NB4 (cell line): ENCODE measurements around the gene NFS1.
"Not testable (repeated sequence)": the region's sequence is repeated elsewhere in the genome, so short reads cannot be mapped to it uniquely, and the experiment has no call there.

ENCODE experiments used
- DNase-seq: peaks from one replicate; pipeline ENCODE4 v3.0.0; 2010; ENCODE audit warnings: low read depth
- H3K4me3 ChIP-seq: one replicate; pipeline ENCODE4 v1.5.1; 2011; ENCODE audit warnings: mild to moderate bottlenecking, low read depth, low read length, moderate library complexity
- MYC ChIP-seq: IDR thresholded peaks from 2 replicates; pipeline ENCODE4 v1.6.1; 2011; ENCODE audit warnings: low read depth, low read length
- POLR2A ChIP-seq: IDR thresholded peaks from 2 replicates; pipeline ENCODE4 v1.6.1; 2011; ENCODE audit warnings: mild to moderate bottlenecking; ENCODE audit not compliant: insufficient read length; ENCODE audit errors: extremely low read depth
- TF ChIP-seq, protein P1 (sequence below): IDR thresholded peaks from 2 replicates; pipeline ENCODE4 v1.6.1; 2011; ENCODE audit warnings: low read depth, low read length
- TF ChIP-seq, protein P2 (sequence below): IDR thresholded peaks from one replicate; pipeline ENCODE4 v1.5.1; 2012; ENCODE audit warnings: low read depth, low read length

NFS1 gene

DNA sequence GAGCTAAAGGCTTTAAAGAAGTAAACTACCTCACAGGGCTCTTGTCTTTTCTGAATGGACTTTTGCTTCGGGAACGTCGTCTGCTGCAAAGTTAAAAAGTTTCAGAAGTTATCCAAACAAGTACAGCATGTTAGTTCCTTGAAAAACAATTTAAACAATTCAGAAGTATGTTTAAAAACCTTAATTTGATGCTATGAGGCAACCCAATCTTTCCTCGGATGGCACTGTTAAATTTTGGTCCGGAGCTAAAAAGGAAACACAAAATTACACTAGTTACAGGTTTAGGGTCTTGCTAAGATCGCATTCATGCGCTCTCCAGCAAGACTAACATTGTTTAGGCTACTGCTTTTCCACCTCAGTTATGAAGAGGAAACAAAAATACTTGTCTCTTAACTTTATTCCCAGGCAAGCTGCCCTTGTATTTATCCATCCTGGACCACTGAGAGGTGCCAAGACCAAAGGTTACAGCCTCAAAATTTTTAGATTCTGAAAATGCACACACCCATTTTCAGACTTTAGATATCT is 30.2 kb upstream of the NFS1 start:
- TF ChIP-seq, protein P1, sequence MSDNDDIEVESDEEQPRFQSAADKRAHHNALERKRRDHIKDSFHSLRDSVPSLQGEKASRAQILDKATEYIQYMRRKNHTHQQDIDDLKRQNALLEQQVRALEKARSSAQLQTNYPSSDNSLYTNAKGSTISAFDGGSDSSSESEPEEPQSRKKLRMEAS, result no peak
- TF ChIP-seq, protein P2, sequence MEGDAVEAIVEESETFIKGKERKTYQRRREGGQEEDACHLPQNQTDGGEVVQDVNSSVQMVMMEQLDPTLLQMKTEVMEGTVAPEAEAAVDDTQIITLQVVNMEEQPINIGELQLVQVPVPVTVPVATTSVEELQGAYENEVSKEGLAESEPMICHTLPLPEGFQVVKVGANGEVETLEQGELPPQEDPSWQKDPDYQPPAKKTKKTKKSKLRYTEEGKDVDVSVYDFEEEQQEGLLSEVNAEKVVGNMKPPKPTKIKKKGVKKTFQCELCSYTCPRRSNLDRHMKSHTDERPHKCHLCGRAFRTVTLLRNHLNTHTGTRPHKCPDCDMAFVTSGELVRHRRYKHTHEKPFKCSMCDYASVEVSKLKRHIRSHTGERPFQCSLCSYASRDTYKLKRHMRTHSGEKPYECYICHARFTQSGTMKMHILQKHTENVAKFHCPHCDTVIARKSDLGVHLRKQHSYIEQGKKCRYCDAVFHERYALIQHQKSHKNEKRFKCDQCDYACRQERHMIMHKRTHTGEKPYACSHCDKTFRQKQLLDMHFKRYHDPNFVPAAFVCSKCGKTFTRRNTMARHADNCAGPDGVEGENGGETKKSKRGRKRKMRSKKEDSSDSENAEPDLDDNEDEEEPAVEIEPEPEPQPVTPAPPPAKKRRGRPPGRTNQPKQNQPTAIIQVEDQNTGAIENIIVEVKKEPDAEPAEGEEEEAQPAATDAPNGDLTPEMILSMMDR, result no peak
- no peak for TF ChIP-seq POLR2A
- TF ChIP-seq MYC, result no peak
- H3K4me3 ChIP-seq, result no peak overlapping the region
- no peak for DNase-seq

DNA sequence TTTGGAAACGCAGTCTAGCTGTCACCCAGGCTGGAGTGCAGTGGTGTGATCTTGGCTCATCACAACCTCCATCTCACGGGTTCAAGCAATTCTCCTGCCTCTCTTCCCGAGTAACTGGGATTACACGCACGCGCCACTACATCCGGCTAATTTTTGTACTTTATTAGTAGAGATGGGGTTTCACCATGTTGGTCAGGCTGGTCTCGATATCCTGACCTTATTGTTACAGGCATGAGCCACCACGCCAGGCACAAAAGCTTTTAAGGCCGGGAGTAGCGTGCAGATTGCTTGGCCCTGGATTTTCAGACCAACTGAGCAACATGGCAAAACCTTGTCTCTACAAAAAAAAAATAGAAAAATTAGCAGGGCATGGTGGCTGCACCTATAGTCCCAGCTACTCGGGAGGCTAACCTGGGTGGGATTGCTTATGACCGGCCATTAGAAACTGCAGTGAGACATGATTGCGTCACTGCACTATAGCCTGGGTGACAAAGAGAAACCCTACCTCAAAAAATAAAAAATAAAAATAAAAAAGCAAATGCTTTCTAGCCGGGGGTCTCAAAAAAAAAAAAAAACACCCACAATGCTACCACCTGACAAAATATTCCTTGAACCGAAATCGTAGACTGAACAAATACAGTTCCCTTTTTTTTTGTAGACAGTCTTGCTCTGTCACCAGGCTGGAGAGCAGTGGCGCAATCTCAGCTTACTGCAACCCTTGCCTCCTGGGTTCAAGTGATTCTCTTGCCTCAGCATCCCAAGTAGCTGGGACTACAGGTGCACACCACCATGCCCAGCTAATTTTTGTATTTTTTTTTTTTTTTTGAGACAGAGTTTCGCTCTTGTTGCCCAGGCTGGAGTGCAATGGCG is 27.9 kb upstream of the NFS1 start:
- DNase-seq, result peak; percentile 67
- TF ChIP-seq MYC, result no peak
- no peak for TF ChIP-seq POLR2A
- TF ChIP-seq, protein P2, result no peak
- TF ChIP-seq, protein P1, result no peak

DNA sequence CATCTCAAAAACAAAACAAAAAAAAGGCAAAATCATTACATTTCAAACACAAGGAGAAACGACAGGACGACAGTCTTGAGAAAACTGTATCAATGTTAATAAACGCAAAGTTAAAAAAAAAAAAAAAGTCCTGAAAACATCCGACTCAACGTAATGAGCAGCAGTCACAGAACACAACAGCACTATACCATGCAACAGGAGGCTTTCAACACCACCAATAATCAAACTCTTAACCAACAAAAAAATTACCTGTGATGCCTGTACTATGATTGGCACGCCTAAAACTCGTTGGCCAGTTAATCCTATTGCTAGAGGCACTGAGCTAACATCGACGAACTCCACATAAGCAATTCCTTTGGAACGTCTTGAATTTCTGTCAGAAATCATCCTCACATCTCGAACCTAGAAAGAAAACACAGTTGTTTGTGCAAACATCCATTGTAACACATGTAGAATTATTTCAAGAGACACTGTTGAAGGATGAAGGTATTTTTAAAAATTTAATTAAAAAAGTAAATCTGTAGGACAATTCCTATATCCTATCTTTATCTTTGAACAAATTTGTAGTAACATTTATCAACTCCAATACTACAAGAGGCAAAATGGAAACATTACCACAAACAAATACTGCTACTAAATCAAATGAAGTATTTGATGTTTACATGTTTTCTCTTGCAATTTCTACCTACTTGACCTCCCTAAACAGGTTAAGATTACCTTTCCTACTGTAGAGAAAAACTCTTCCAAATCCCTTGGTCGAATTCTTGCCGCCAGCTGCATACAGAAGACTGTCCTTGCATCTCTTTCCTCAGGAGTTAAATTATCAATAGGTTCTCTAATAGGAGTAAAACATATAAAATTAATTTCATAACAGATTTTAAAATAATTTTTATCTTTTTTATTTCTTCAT is 25.4 kb upstream of the NFS1 start:
- no peak overlapping the region for H3K4me3 ChIP-seq
- TF ChIP-seq, protein P1, result no peak
- TF ChIP-seq, protein P2, result no peak
- TF ChIP-seq POLR2A (no peak), MYC (no peak)
- no peak for DNase-seq

More for the DNA sequence above, 27.9 kb upstream of the NFS1 start:
- no peak overlapping the region for H3K4me3 ChIP-seq

DNA sequence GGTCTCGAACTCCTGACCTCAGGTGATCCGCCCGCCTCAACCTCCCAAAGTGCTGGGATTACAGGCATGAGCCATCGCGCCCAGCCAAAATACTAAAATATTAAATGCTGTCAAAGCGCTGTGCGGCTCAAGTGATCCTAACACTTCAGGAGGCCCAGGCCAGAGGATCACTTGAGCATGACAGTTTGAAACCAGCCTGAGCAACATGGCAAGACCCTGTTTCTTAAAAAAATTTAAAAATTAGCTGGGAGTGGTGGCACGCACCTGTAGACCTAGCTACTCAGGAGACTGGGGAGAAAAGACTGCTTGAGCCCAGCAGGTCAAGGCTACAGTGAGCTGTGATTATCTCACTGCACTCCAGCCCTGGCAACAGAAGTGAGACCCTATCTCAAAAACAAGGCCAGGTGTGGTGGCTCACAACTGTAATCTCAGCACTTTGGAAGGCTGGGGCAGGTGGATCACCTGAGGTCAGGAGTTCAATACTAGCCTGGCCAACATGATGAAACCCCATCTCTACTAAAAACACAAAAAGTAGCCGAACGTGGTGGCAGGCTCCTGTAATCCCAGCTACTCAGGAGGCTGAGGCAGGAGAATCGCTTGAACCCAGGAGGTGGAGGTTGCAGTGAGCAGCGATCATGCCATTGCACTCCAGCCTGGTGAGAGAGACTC is 24.6 kb upstream of the NFS1 start:
- not testable (repeated sequence) for DNase-seq, H3K4me3 ChIP-seq

DNA sequence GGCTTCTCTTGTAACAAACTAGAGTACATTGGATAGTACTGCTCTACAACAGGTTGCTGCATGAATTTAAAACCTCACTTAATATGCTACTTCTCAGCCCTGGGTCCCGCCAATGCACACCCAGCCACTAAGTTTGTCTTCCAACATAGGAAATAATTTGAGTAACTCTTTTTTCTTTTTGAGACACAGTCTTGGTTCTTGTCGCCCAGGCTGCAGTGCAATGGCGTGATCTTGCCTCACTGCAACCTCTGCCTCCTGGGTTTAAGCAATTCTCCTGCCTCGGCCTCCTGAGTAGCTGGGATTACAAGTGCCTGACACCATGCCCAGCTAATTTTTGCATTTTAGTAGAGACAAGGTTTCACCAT is 24.1 kb upstream of the NFS1 start:
- H3K4me3 ChIP-seq, DNase-seq: not testable (repeated sequence)

- no peak overlapping the region for H3K4me3 ChIP-seq
- no peak for DNase-seq
- TF ChIP-seq, protein P1, result no peak
- no peak for TF ChIP-seq POLR2A
- TF ChIP-seq MYC, result no peak
- TF ChIP-seq, protein P2, result no peak
Measured at GRCh38 chr20:35721621-35722020, 22.5 kb upstream of the NFS1 start.
